ENCODE data around the gene PKHD1.

PKHD1 gene

DNA sequence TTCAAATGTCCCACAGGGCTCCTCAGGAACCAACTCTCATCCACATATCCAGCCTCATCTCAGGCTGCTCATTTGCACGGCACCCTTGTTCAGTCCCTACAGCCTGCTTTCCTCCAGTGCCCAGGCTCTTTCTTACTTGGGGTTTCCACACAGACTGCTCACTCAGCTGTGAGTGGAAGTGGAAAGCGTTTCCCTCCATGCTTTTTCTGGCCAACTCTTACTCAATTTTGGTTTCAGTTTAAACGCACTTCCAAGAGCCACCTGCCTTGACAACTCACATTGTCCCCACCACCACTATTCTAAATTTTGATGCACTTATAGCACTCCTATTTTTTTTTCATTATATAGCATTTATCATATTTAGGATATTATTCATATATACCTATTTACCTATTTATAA is 367.1 kb downstream of the PKHD1 start:
- FAIRE-seq = no peak
- DNase-seq (ENCODE audit: insufficient read length, low spot score) = no peak

DNA sequence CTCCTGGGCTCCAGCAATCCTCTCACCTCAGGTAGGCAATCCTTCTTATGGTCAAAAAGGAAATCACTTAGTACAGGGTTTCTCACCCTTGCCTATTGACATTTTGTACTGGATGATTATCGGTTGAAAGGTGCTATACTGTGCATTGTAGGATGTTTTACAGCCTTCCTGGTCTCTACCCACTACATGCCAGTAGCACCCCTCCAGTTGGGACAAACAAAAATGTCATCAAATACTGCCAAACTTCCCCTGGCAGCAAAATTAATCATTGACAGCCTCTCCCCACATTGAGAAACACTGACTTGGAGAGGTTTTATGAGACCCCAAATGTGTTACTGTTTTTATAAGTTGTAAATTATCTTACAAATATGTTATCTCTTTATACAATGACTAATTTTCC is 368.1 kb downstream of the PKHD1 start:
- FAIRE-seq (no peak), DNase-seq (ENCODE audit: insufficient read length, low spot score) (no peak)

DNA sequence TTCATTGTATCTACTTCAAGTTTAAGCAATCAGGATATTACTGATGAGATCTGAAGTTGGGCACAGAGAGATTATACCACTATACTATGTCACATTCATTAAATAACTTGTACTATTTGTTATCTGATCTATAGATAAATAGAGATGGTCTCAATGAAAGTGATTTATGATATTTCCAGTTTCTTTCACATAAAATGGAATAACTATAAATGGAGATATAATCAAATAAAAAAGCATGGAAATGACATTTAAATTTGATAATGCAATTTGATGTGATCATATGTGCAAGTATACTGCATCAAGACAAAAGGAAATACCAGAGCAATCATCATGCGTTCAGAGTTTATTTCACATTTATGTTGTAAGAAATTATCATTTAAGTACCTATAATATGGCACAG is 368.9 kb downstream of the PKHD1 start:
- DNase-seq (ENCODE audit: insufficient read length, low spot score) = no peak
- no peak for FAIRE-seq

DNA sequence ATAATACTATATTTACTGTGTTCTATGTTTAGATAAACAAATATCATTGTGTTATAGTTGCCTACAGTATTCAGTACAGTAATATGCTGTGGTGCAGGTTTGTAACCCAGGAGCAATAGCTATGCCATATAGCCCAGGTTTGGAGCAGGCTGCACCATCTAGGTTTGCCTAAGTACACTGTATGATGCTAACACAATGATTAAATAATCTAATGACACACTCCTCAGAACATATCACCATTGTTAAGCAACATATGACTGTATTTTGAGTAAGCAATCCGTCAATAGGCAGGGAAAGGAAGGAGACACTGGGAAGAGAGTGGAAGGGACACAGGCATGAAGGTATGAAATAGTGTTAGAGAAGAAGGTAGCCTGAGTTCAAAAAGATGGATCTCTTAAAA is 369.9 kb downstream of the PKHD1 start:
- FAIRE-seq (no peak), DNase-seq (ENCODE audit: insufficient read length, low spot score) (no peak)

DNA sequence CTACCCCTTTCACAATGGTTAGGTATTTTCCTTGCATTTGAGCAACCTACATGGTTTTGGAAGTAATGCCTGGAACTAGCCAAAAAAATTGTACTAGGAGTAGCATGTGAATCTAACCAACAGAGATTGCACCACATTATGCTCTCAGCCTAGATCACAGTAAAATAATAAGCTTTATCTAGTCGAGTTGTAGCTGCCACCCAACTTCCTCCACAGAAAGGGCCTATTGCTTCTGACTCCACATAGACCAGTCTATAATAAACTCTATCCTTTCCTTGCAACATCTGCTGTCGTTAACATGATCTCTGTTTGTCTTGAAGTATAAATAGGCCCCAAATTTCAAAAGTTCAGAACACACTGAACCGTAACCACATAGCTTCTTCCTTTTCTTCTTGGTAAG is 375.5 kb downstream of the PKHD1 start:
- FAIRE-seq (no peak), DNase-seq (ENCODE audit: insufficient read length, low spot score) (no peak)

DNA sequence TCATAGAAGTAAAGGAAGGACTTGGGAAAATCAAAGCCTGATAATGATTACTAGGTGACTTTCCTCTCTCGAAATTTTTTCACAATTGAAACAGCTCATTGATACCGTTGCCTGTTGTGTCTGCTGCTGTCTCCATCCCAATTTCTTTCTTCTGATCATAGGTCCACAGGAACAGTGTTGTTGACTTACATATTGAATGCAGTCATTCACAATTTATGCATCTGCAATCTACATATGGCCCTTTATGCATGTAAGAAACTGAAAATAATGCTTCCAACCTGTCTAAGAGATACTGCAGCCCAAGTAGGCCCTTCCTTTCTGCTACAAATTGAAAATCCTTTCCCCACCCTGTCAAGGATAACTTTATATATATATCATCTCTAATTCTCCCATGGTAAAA is 381.3 kb downstream of the PKHD1 start:
- no peak for DNase-seq (ENCODE audit: insufficient read length, low spot score)
- FAIRE-seq = no peak

DNA sequence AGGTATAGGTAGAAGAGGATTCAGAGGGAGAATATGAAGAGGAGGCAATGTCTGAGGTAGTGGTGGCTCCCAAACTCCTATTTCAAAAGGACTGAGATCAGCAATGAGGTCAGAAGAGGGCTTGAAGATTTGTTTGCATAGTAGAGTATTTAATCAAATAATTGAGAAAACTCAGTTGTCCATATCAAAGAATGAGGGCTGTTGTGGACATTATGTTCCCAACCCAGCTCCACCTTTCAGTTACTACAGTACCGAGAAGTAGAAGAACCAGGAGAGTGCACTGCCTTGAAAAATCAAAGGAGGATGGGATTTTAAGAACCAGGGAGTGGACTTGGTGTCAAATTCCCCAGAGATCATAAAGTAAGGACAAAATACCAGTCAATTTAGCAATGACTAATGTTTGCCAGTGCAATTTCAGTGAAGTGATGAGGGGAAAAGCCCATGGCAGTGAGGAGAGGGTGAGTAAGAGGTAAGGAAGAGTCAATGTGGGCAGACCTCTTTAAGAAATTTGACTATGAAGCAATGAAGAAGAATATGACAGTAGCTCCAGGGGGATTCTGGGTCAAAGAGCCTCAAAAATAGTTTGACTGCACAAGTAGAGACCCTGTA is 382.4 kb downstream of the PKHD1 start:
- FAIRE-seq = no peak
- DNase-seq (ENCODE audit: insufficient read length, low spot score) = no peak

DNA sequence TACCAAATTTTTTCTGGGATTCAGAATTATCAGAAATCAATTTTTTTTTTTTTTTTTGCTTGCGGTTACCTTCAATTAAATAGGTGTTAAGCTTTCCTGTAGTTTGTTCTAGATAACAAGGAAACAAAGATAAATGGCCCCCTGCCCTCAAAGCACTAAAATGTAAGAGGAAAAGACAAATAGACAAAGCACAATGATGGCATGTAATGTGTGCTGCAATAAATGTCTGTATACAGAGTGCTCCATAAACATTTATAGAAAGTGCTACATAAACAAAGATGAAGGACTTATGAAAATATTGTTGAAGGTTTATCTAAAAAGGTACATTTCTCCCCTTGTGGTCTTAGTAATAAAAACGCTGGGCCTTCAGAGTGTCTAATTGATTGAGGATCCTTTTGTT is 384.6 kb downstream of the PKHD1 start:
- FAIRE-seq = no peak
- no peak for DNase-seq (ENCODE audit: insufficient read length, low spot score)

DNA sequence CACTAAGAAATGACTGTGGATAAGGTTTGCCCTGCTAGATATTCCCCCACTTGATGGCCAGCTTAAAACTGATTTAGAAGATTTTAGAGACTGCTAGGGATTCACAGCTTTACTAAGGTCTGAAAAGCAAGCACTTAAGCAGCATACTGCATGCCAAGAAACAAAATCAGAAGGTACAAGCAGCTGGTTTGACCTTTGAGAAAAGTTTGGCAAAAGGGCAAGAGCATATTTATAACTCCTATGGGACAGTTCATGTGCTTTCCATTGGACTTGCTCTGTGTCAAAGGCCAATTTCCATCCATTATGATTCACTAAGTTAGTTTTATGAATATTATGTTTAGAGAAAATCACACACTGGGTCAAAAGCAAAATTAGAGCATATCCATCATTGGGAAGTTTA is 402.8 kb downstream of the PKHD1 start:
- FAIRE-seq (no peak), DNase-seq (ENCODE audit: insufficient read length, low spot score) (no peak)

DNA sequence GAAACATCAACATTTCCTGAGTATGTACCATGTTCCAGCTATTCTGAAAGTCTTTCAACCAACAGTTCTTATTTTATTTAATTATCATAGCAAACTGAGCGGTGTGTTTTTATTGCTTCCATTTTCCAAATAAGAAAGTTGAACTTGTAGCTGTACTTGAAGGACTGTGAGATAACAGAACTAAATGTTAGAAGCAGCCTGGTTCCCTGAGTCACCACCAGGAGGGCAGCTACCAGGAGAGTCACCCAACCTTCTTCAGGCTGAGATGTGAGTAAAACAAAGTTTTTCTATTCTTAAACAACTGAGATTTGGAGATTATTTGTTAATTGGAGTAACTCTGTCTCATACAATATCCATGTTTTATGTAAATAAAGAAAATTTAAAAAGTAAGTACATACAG is 403.4 kb downstream of the PKHD1 start:
- no peak for FAIRE-seq
- no peak for DNase-seq (ENCODE audit: insufficient read length, low spot score)

DNA sequence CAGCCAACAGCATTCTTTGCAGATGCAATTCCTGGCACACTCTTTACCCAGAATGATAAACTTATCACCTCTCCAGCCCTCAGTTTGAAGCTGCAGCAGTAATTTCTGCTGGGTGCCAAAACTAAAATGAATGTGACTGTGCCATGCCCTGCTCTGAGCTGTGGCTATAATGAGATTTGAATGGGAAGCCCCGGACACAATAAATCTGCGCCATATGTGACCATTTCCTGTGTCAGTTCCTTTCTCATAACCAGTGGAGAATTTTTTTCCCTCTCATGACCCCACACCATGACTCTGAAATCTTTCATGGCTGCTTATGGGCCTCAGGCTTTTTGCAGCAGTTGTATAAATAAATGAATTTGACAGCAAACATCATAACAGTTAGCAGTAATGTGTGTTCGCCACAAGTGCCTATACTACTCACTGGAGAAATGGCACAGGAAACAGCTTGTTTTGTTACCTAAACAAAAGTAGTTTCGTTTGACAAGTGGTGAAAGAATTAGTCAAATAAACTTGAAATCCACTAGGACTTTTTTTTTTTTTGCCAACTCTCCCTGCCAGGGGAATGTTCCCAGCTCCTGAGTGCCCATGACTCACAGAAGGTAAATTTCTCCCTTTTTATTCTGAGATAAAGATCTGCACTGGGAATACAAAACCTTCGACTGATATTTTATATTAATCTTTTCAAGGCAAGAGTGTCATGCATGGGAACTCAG is 408.4 kb downstream of the PKHD1 start:
- DNase-seq (ENCODE audit: insufficient read length, low spot score) = no peak
- no peak for FAIRE-seq

DNA sequence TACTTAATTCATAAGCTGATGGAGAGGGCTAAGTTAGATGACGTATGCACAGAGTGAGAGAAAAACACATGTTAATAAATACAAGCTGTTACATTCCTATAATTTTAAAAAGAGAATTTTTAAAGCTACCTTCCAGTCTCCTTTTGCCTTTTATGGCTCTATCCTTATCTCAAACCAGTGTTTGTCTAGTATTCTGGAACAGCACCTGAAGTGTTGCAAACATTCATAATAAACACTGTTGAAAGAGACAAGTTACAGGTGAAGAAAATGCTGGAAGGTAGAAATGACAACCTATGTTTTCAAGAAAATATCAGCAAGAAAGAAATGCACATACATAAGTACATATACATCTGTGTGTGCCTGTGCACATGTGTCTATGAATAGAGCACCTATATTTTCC is 409.1 kb downstream of the PKHD1 start:
- no peak for FAIRE-seq

DNA sequence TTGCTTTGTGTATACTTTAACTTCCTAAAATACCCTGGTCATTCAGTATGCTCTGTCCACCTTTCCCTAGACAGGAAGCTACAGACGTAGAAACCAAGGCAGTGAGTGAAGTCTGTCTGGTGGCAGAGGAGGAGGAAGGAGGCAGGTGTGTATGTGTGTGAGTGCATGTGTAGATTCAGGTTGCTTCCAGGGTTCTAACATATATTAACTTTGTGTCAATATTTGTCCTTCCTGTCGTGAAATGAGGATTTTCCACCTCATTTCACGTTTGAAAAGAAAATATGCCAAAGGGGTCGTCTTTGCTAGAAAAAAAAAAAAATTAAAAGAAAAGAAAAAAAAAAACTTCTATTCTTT is 411.5 kb downstream of the PKHD1 start:
- FAIRE-seq (no peak), DNase-seq (ENCODE audit: insufficient read length, low spot score) (no peak)

More for the DNA sequence above, 409.1 kb downstream of the PKHD1 start:
- no peak for DNase-seq (ENCODE audit: insufficient read length, low spot score)

DNA sequence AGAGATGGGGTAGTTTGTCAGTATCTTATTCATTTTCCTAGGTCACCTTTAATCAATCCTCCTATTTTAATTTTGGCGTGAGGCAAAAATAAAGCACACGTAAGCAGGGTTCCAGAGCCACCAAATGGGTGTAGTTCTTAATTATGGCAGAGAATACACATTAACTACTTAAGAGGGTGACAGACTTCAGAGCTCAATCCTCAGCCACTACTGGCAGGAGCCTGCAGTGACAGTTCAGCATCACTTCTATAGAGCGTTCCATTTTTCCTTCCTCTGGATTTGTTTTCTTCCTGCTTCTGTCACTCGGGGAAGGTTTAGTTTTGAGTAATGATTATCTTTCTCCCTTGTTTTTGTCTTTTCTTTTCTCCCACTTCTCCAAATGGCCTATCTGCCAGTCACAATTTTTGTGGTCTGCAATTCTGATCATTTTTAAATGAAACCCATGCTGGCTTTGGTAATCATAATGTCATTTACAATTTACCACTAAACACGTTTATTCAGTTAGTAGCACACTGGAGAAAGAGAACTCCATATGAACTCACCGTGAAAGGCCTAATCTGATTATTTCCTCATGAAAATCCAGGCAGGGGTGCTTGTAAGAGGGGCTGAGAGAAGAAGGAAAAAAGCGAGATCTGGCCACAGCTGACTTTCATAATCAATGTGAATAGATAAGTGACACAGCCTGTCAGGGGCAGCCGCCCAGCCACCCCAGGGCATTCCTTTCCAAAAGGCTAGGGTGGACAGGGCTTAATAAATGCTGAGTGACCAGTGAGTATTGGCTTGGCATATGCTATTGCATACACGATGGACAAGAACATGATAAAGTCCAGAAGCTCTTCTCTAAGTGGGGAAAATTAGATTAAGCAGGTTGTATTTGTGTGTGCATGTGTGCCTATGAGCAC is 412.1 kb downstream of the PKHD1 start:
- no peak for FAIRE-seq
- no peak for DNase-seq (ENCODE audit: insufficient read length, low spot score)

DNA sequence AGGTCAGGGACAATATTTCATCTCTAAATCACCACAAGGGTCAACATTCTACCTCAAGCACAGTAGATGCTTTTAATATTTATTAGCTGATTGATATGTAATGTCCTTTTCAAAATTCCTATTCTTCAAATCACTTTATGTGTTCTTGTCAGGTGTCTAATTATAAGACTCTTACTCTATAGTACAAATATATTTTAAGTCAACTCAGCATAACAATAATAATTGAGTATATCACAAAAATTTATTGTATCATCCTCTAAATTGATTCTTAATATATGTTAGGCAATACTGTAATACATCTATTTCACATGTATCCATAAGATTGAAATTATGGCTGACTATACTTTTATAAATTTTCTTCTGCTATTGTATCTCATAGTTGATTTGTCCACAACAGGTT is 423.9 kb downstream of the PKHD1 start:
- FAIRE-seq (no peak), DNase-seq (ENCODE audit: insufficient read length, low spot score) (no peak)

DNA sequence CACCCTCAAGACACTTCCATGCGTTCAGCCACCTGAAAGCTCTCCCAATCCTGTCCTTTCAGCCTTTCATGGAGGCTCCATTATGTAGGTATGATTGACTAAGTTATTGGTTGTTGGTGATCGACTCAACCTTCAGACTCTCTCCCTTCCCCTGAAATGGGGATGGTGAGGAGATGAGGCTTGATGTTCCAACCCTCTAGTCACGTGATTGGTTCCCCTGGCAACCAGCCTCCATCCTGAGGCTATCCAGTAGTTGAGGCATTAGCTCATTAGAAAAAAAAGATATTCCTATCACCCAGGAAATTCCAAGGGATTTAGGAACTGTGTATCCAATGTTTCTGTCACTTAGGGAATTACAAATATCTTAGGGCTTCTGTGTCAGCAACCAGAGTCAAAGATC is 426.6 kb downstream of the PKHD1 start:
- FAIRE-seq = no peak

DNA sequence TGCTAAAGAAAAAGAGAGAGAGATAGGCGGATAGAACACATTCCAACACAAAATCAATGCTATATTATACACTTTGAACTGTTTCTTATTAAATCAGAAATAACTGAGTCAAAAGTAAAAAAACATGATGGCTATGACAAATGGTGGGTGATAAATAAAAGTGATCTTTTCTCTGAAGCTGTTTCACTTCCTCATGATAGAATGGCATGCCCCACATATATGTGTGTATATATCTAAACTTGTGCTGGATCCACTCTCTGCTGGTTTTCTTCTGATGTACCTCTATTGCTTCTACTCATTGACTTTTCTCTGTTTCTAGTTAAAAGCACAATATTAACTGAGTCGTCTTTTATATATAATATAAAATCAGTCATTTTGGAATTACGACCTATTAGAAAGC is 429.9 kb downstream of the PKHD1 start:
- no peak for DNase-seq (ENCODE audit: insufficient read length, low spot score)
- no peak for FAIRE-seq

More for the DNA sequence above, 426.6 kb downstream of the PKHD1 start:
- no peak for DNase-seq (ENCODE audit: insufficient read length, low spot score)

DNA sequence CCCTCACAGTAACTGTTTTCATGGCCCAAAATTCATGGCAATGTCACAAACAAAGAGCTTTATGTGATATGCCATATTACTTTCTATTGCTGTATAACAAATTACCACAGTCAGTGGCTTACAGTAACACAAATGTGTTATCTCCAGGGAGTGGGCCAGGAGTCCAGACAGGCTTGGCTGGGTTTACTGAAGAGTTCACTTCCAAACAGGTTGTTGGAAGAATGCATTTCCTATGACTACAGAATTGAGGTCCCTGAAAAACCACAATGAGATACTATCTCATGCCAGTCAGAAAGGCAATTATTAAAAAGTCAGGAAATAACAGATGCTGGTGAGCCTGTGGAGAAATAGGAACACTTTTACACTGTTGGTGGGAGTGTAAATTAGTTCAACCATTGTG is 431.9 kb downstream of the PKHD1 start:
- FAIRE-seq = no peak

DNA sequence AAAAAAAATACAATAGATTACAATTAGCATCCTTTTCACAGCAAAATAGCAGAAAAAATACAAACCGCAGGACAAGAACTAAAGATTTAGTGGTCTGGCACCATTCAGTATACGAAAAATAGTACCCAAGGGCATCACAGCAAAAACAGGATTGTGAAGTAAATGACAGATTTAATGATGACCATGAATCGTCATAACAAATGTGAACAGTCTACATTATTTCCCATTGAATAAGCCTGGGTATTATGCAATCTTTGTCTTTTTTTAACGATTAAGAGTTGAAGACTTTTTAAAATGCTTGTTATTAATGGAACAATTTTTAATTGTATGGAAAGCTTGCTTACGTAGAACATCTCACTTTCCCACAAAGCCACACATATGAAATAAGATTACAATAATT is 432.8 kb downstream of the PKHD1 start:
- FAIRE-seq (no peak), DNase-seq (ENCODE audit: insufficient read length, low spot score) (no peak)

More for the DNA sequence above, 431.9 kb downstream of the PKHD1 start:
- DNase-seq (ENCODE audit: insufficient read length, low spot score) = no peak

DNA sequence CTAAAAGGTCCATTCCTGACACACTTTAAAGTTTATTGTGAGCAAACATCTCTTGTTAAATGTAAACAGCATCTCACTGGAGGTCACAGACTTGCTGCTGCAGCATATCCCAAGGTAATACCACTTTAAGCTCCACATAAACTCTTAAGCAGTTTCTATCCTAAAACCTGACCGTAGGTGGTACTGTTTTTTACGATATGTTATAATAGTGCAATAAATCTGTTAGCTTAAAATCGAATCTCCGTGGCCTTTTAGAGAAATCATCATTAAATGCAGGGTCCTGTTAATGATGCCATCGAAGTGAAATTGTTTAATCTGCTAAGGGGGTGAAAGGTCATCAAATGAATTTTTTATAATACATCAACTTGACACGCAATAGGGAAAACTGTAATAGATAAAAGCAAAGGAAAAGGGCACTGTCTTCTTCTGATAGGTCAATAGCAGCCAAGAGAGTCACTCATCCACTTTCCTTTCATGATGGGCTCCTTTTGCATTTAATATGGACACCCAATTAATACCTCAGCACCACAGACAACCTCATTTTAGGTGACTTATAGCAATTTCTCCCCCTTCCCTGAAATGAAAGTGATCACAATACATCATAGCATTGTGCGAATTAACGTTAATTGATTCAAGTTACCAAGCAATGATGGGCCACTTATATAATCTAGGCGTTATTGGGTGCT is 436.1 kb downstream of the PKHD1 start:
- no peak for DNase-seq (ENCODE audit: insufficient read length, low spot score)
- no peak for FAIRE-seq

DNA sequence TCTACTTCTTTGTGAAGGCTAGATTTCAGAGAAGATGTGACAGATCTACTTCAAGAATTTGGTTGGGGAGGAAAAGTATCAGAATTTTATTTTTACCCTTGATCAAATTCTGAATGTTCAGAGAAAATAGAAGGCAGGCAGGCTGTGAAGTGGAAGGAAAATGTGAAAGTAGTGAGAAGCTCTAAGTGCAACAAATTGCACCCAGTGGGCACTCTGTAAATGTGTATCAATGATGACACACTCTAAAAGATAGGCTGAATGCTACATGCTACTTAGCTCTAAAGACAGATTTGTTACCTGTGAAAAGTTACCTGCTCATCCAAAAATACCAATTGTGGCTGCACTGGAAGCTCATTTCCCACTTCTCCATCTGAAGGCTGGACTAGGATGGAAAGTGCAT is 438.6 kb downstream of the PKHD1 start:
- FAIRE-seq = no peak
- DNase-seq (ENCODE audit: insufficient read length, low spot score) = no peak
